Limb (tissue), 2 donors: Measurements from ENCODE around the gene RNU1-4.
"Not testable (repeated sequence)": the region's sequence is repeated elsewhere in the genome, so short reads cannot be mapped to it uniquely, and the experiment has no call there.

ENCODE experiments used
- DNase-seq, 2 donors: peaks; one replicate each; pipeline ENCODE4 v3.0.0-alpha.2; 2016; ENCODE audit errors: extremely low spot score in 2 of 2

The RNU1-4 gene

GRCh38 chr1:16765731-16766605 is 25.7 kb downstream of the RNU1-4 start:
- DNase-seq: not testable (repeated sequence)

GRCh38 chr1:16766689-16767256 is 26.5 kb downstream of the RNU1-4 start:
- DNase-seq: not testable (repeated sequence)

DNA sequence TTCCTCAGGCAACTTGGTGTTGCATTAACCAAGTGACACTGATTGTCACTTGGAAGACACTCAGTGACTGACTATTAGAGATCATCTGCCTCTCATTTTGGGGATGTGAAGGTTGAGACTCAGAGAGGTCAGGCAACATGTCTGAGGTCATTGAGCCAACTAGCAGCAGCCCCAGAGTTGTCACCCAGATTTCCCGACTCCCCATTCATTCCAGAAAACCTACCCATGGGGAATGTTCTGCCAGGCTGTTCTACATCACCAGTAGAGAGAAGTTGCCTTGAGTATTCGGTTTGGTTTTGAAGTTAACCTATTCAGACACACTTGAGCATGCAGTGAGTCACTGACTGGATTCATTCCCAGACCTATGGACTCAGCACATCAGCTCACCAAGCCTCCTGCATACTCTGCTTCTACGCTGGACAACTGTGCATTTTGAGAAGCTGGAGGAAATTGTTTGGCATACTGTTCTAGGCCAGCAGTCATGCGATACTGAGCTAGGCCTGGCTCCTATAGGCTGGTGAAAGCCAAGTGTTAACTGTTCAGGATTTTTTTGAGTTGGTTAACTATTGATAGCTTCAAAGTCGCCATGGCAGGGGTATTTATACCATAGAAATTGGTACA is 29.9 kb downstream of the RNU1-4 start:
- peak in 1 of 2 donors; percentile 24 for DNase-seq

GRCh38 chr1:16770896-16771446 is 30.7 kb downstream of the RNU1-4 start:
- DNase-seq: not testable (repeated sequence)

GRCh38 chr1:16772275-16773204 is 32.2 kb downstream of the RNU1-4 start:
- DNase-seq: peak in 1 of 2 donors; percentile 38

DNA sequence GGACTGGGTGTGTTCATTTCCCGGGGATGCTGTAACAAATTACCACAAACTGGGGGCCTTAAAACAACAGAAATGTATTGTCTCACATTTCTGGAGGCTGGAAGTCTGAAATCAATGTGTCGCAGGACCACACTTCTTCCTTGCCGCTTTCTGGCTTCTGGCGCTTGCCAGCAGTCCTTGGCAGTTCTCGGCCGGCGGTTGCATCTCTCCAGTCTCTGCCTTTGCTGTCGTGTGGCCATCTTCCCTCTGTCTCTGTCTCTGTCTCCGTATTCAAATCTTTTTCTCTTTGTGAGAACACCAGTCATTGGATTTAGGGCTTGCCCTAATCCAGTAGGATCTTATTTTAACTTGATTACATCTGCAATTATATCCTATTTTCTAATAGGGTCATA is 32.9 kb downstream of the RNU1-4 start:
- not testable (repeated sequence) for DNase-seq

- DNase-seq: not testable (repeated sequence)
These were observed 33.4 kb downstream of the RNU1-4 start for GRCh38 chr1:16773723-16774122.

DNA sequence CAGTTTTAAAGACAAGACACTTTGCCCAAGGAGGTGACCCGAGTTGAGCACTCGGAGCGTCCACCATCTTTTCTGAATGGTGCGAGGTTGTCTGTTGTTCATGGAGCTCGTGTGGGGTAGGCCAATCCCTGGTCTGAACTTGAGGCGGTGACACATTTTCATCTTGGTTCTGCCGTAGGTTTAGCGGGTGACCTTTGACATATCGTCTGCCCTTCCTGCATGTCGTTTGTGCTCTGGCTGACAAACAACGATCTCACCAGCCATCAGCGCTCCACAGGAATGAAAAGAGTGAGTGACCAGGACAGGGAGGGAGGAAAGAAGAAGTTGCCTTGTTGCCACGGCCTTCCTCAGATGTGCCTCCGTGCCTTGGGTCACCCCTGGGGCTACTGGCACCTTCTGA is 34.5 kb downstream of the RNU1-4 start:
- not testable (repeated sequence) for DNase-seq

DNA sequence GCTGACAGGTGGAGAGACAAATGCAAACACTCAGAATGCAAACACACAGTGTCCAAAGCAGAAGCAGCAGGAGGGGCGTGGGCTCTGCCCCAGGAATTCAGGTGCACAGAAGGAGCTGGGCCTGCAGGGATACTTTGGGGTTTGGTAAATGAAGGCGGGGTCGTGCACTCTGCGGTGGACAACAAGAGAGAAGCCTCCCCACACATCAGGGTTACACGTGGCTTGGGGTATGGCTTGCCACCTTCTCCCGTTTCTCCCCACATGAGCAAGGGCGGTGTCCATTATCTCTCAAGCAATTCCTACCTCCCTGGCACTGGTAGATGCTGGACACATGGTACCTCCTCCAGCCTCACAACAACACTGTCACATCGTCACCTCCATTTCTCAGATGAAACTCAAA is 35.0 kb downstream of the RNU1-4 start:
- DNase-seq: not testable (repeated sequence)

- DNase-seq: not testable (repeated sequence)
These were observed 35.9 kb downstream of the RNU1-4 start for GRCh38 chr1:16776248-16776647.

GRCh38 chr1:16776835-16777234 is 36.5 kb downstream of the RNU1-4 start:
- not testable (repeated sequence) for DNase-seq

DNA sequence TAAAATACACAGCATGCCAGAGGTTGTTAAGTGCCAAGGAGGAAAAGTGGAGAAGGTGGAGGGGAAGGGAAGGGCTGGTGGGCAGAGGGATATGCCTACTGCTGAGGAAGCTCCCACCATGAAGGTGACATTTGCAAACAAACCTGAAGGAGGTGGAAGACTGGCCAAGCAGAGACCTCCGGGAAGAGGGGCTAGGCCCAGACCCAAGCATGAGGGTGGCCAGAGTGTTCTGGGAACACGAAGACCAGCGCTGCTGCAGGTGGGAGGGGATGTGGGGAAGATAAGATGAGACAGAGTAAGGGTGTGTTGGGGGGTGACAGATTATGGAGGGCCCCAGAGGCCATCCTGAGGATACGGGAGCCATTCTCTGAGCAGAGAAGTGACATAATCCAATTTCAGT is 37.5 kb downstream of the RNU1-4 start:
- not testable (repeated sequence) for DNase-seq

GRCh38 chr1:16779525-16779924 is 39.2 kb downstream of the RNU1-4 start:
- DNase-seq: not testable (repeated sequence)

DNA sequence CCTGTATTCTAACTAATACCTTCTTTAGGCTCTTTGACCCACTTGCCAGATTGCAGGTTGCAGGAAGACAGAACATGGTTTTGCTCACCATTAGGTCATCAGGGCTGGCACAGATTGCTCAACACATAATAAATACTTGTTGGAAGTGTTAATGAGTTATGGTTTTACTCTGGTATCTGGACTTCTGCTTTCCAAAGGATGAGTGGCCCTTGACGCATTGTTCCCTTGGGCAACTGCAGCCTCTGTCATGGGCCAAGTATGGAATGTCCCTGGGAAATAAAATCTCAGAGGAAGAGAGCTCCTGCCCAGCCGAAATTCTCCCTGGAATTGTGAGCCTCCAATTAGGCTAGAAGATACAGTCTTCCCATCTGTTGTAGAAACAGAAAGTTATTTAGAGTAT is 40.7 kb downstream of the RNU1-4 start:
- not testable (repeated sequence) for DNase-seq

- DNase-seq: not testable (repeated sequence)
These were observed 41.3 kb downstream of the RNU1-4 start for GRCh38 chr1:16781625-16782024.

GRCh38 chr1:16784955-16785354 is 44.6 kb downstream of the RNU1-4 start:
- DNase-seq: not testable (repeated sequence)

DNA sequence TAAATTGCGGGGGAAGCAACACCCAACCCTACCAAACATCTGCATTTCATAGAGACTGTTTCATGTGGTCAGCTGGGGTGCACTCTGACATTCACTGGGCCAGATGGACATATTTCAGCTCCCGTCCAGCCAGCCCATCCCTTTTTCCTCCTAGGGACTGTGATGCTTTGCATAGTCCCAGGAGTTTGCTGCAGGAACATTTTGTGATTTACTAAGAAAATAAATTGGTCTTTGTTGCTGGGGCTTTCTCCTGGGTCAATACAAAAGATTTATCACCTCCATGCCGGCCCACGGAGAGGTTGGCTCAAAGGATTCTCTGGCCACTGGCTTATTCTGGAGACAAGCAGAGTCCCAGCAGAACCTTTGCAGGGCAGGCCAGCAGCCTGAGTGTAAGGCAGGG is 46.0 kb downstream of the RNU1-4 start:
- DNase-seq: not testable (repeated sequence)

GRCh38 chr1:16787175-16787574 is 46.9 kb downstream of the RNU1-4 start:
- DNase-seq: not testable (repeated sequence)

- DNase-seq: not testable (repeated sequence)
These were observed 47.4 kb downstream of the RNU1-4 start for GRCh38 chr1:16787711-16788110.
